Stimulated activated CD4-positive, alpha-beta T cell treated with anti-CD3 and anti-CD28 coated beads, Interleukin-15, amount 100 ng/mL, for 48 hours (primary cell): ENCODE measurements around the gene C11orf16.
"Not testable (repeated sequence)": the region's sequence is repeated elsewhere in the genome, so short reads cannot be mapped to it uniquely, and the experiment has no call there.

Experiments used
- DNase-seq, 2 donors: peaks; one replicate each; pipeline ENCODE4 v3.0.0-alpha.2; 2020; ENCODE audit warnings: low read depth in 2 of 2

C11orf16 gene, protein sequence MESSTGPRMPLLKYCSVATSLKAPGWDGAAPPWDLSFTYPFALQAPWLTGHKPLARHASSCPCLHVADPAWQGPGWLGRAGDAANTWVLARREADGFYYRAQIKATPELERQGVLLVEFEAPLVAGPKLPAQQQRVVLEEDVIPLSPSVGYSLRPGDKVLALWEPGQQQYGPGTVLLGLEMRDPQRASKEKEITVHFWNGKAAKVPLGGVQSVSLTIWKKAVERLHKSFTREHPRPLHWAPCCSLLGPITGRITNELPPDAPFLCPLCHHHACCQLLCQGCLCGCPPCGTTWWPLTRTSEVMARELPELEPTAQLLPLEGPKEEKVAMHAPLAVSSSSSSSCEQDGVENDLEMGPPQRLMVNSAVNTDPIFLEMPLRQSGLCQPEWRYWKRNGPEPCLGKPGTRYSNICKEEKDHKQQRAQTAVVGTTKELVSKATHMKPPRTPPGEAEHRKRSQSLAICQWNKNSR

DNA sequence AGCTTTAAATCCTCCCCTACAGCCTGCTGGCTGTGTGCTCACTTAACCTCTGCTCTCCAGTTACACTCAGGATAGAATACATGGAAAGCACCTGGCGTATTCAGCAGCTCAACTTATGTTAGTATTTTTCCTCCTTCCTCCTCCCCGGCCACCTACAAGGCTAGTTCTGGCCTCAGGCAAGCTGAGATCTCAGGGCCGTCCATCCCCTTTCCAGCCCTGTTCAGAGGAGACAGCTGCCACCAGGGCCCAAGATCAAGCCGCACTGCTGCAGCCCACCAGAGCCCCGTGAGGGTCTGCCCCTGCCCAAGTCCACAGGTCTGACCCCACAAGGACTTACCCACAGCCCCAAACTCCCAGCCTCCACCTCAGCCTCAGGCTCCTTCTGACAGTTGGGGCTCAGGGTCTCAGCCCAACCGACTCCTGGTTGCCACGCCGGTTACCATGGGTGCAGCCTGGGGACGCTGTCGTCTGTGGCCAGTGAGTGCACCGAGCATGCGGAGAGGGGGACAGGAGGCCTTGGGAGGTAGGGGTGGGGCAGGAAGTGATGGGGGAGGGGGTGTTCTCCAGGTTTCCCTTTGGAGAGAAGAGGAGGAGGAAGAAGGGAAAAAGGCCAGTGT, at the start of gene C11orf16:
TSS of gene C11orf16 (minus strand) at position 384 of the 617 bp plus-strand sequence. CDS start 639 bp downstream, outside the sequence.
- DNase-seq, result no peak

DNA sequence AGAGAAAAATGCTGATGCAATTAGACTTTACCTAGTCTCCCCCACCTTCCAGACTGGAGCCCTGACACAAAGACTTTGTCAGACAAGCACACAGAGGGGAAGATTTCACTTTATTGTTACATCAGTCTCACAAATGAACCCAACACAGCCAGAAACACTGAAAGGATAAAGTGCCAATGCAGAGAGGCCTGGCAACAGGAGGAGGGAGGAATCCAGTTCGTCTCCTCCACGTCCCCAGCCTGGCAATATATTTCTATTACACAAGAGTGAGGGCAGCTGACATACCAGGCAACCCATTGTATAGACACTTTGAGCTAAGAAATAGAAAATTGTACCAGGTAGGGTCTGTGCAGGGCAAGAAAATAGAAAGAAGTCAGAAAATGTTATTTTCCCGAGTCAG, 47.7 kb upstream of the C11orf16 start:
- no peak for DNase-seq

DNA sequence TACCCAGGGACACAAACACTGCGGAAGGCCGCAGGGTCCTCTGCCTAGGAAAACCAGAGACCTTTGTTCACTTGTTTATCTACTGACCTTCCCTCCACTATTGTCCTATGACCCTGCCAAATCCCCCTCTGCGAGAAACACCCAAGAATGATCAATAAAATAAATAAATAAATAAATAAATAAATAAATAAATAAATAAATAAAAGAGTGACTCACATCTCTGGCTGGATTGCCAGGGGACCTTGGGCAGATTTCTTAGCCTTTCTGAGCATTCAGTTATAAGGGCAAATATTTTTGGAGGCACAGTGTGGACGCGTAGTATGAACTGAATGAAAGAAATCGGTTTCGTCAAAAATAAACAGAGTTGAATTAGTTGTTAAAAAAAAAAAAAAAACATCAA, 46.6 kb upstream of the C11orf16 start:
- DNase-seq, result not testable (repeated sequence)

DNA sequence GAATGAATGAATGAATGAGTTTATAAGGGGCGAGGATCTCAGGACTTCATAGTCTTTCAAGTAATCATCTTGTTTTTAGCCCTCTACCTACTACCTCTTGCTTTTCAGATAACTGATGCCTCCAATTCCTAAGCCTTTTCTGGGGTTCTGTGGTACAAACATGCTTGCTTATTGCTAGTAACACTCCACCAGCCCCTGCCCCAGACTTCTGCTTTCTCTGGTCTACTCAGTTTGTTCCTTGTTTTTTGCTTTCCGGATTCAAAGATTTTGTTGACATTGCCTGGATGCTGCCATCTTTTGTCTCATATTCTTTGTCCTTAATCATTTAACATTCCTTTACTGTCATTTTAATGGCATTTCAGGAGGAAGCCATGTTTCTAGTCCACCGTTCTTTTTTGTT, 40.4 kb upstream of the C11orf16 start:
- DNase-seq, result no peak

DNA sequence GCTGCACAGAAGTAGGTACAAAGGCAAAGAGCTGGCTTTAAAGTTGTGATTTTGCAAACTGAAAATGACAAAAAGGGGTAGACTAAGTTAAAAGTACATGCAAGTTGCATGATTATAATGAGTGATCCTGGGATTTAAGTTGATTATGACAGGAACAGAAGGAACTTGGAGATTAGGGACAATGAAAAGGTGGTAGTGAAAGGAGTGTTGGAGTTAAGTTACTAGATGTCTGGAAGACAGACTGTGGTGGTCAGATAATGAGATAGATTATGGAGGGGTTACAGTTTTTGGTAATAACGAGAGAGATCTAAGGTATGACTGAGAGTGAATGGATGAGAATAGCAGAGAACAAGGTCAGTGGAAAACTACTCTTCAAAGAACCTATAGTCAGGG, 39.2 kb upstream of the C11orf16 start:
- no peak for DNase-seq

DNA sequence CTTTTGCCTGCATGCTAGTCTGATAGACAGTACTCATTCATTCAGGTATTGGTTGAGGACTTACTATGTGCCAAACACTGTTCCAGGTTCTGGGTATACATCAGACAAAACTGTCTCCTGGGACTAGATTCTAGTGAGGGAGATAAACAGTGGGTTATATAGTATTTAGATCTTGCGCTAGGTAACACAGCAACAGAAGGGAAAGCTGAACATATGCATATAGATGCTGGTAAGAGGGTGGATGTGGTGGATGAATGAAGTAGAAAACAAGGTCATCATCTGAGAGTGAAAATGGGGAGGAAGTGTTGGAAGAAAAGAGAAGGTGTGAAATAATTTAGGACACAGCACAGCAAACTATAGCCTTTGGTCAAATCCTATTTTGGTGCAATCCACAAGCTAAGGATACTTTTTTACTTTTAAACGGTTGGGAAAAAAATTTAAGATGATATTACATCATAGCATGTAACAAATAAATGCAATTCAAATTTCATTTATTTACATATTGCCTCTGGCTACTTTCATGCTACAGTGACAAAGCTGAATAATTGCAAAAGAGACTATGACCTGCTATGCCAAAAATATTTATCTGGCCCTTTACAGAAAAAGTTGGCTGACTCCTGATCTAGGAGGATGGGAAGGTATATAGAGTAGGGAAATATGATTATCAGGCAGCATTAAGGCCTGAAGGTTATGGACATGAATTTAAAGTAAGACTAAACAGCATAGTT, 38.6 kb upstream of the C11orf16 start:
- DNase-seq, result no peak

DNA sequence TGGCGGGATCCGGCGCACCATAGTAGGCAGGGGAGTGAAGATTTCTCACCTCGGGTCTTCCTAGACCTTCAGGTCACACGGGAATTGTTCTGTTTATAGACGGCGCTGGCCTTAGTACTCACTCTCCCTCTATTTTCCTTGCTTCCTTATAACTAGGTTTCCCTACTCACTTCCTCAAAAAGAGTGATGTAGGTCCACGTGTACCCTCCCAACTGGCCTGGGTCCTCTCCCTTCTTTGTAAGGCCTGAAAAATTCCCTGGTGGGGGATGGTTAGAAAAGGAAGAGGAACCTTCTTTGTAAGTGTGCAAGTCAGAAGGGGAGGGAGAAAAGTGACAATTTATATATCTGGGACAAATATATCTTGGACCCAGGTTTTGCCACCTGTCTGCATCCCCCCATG, 34.4 kb upstream of the C11orf16 start:
- DNase-seq, result no peak

DNA sequence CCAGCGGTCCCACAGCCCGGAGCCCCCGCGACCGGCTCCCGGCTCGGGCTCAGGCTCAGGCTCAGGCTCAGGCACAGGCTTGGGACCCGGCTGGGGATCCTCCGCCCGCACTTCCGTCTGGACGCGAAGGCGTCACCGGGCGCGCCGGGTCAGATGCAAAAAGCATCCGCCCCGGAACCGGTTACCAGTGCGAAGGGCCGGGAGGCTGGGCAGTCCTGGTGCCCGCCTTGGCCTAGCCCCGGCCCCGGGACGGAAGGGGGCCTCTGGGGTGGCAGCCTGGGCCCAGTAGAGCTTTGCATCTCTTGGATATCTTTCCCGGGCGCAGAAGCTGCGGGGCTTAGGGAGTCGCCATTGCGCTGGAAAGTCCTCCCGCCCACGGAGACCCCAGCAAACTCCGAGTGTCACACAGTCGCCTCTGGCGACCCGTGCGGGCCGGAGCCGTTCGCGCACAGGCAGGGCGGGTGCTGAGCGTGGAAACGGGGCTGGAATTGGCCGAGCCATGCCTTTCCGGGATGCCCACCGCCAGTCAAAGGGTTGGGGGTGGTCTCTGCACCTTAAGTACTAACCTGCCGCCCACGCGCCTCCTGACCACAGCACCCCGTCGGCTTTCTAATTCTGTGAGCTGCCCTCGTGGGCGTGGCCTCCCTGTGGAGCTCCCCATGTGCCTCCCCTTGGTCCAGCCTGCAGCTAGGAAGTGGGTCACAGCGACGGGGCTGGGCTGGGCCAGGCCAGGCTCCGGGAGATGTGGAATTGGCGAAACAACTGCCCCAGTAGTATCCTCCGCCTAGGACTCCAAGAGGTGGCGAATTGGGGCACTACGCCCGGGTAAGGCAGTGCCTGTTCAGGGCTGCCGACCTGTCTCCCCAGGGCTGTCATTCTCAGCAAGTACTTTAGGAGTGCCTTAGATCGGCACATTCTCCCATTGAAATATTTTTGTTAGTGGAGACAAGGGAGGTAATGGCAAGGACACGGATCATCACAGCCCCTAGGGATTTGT, 31.9 kb upstream of the C11orf16 start, which contains the start of gene TMEM9B:
TSS of gene TMEM9B (minus strand) at position 119 of the 997 bp plus-strand sequence. CDS start 129 bp downstream, outside the sequence.
- DNase-seq, result peak; percentile 71 to 73

DNA sequence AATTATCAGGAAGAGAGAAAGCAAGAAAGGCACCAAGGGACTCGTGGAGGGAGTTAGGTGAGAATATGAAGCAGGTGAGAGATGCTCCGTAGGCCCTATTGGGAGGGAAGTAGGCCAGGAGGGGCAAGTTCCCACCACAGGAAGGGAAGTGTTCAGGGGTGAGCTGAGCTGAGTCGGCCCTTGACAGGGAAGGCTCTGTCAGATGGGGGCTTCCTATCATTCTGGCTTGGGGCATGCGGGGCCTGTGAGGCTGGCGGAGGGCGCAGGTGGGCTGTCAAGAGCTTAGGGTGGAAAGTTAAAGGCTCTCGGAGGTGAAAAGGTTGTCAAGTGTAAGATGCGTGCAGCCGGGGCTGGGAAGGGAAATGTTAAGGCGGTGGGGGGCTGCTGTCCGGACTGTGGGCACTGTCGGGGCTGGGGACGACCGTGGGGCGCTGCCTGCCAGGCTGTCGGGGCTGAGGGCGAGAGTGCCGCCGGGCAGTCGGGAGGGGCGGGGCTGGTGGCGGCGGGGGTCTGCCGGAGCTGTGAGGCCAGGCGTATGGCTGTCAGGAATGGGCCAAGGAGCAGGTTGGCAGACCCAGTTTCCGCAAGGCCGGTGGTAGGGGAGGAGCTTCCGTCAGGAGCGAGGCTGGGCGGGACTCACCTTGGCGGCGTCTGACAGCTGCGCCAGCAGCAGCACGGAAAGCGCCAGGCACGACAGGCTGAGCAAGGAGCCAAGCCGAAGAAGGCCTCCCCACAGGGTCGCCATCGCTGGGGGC, 31.0 kb upstream of the C11orf16 start:
- DNase-seq, result peak; percentile 58 to 67

DNA sequence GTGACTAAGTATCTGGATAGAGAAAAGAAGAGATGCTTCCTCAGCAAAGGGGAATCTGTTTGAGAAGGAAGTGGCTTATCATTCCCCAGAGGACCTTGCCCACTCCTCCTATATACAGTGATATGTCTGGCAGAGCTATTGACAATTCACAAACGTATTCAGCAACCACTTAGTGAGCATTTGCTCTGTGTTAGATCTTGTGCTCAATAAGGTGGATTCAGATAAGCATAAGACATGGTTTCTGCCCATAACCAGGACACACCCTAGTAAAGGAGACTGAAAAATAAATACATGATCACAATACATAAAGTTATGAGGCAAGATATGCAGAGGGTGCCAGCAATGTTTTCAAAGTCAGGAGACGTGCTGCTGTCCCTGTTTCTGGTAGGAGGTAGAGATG, 30.1 kb upstream of the C11orf16 start:
- DNase-seq, result no peak

DNA sequence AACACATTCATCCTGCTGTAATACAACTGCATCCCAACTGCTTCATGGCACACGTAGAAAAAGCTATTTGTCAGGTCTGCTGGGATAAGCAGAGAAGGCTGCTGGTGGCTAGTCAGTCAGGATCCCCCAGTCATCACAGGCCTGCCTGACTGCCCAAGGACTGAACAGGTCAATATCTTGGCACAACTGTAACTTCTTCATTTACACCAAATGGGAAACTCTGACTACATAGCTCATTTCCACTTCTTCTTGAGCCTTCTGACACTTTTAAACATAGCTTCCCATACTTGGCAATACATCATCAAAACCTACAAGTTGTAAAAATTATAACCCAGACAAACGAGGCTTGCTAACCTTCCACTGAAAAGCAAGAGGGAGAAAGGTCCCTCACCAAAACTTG, 28.7 kb upstream of the C11orf16 start:
- DNase-seq, result no peak

DNA sequence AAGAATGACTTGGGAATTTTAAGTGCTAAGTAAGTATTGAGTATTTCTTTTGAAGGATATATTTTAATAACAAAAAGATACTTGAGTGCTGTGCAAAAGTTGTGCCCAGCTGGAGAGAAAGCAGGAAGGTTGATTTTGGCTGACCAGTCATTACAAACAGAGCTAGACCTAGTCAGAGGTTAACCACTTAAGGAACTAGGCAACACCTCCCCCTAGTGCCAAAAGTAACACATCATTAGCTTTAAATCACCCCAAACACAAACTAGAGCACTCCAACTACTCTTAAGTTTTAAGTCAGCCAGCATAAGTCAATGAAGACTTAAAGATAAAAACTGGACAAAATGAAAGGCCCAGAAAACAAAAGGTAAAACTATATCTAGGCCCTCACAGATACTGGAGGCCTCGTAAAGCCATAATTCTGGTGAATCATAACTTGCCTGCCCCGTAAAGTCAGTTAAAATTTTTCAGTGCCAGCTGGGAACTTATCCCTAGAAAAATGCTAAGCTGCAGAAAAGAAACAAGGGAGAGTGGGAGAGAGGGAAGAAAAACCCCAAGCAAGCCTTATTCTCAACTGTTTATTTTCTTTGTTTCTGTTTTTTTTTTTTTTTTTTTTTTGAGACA, 26.9 kb upstream of the C11orf16 start:
- peak in 1 of 2 donors; percentile 21 for DNase-seq

DNA sequence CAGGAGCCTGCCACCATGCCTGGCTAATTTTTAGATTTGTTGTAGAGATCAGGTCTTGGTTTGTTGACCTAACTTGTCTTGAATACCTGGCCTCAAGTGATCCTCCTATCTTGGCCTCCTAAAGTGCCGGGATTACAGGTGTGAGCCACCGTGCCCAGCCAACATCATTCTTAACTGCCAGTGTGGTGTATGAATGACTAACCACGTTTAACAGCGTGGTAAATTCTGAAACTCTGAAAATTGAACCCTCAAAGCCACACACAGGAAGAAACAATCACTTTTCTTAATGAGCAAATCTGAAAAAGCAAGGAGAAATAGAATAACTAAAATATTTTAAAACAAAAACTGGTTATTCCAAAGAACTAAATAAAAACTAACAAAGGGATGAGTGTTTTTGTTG, 24.1 kb upstream of the C11orf16 start:
- no peak for DNase-seq

DNA sequence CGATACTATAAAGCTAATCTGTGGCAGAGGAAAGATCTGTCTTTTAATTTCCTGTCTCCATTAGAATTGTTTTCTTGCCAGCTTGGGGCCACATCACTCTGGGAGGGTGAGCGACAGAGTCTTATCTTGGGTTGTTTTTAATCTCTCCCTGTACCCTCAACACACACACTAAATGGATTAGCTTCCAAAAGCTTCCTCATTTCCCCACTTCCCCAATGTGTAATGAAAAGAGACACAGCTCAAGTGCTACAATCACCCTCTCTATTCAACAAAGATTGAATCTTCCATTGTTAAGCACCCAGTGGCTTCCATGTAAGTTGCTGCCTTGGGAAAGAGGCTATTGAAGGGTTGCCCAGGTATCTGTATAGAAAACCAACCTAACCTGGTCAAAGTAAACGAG, 16.1 kb upstream of the C11orf16 start:
- no peak for DNase-seq

DNA sequence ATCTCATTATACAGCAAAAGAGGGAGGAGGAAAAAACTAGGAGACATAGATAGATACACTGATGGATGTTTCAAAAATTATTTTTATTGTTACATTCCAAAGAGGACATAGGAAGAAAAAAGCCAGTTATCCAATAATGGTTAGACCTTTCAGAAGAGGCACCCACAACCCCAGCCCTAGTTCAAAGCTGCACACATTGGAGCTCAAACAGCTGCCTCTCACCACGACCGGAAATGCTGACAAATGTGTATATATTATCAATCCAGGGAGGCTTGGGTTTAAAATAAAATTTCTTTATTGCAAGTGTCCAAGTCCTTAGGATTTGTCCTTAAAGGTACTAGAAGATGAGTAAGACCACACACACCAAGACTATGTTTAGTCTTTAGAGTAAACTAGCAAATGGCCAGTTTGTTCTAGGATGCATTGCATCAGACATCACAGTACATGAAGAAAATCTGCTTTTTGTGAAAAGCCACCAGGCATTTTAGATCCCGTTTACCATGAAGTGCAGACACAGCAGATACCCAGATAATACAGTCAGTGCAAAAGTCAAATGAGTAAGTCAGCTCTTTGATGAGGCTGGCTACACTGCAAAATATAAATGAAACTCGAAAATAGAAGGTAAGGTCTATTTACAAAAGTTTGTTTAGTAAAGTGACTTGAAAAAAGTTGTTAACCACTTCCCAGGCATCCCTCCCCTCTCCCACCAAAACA, 14.6 kb upstream of the C11orf16 start:
- DNase-seq, result no peak

DNA sequence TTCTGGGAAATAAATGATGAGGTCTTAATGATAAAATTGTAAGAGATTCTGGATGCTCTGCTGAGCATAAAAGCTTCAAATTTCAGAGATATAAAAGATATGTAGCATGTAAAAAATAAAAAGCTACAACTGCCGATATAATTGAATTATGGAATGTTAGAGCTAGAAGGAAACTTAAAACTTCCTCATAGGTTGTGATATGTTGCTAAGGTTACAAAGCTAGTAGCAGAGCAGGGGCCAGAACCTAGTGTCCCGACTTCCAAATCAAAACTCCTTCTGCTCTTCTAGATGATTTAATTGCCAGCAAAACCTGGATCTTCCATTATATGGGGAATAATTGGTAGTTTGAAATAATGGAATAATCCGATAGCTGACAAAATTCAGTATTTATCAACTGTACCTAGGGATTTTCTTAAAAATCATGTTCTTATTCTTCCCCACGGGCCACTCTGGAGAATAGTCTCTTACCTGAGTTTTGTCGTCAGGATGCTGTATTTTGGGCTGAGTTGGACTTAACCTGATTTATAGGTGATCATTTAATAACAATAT, 9.8 kb upstream of the C11orf16 start, which contains the start of gene ASCL3:
TSS of gene ASCL3 (minus strand) at position 499 of the 549 bp plus-strand sequence. CDS start 4,855 bp downstream, outside the sequence.
- DNase-seq, result no peak

DNA sequence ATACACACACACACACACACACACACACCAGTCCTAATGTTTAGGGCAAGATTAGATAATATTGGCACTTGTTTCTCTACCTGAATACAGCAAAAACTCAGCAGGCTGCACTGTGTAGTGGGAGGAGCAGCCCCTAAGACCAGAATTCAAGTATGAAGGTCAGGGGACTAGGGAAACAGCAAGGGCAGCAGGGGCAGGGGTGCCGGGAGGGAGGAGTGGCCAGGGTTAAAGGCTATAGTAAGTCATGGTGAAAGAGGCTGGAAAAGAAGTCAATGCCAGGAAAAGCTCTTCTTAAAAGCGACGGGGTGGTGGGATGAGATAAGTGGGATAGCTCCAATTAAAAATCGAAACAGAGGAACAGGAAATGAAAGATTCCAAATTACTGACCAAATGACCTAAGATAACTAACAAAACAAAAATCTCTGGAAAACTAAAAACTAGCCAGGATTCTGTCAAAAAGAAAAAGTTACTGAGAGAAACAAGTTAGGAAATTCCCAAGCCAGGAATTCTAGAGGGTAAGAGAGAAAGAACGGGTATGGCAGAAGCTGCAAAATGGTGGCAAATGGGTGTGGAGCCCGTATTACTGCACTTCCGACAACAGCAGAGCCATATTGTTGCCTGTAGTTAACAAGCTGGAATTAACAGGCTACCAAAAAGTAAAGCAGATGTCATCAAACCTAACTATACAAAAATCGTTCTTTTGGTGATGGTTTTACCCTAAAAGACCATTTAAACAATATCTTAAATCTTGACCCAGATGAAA, 8.8 kb upstream of the C11orf16 start:
- no peak for DNase-seq

DNA sequence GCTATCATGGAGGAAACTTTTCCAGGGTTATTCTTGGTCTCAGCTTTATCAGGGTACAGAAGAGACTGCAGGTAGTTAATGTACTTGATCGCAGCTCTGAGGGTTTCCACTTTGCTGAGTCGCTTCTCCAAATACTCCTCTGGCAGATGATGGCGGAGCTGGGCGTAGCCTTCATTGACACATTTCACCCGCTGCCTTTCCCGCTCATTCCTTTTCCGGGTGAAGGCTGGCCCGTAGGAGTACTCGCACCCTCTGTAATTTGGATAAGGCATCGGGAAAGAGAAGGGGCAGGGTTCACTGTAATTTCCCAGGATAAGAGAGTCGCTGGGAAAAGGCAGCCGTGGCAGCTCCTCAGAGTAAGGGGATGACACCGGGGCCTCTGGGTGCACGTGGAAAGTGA, 4.9 kb upstream of the C11orf16 start:
- no peak for DNase-seq
